Nephron progenitor cell (in vitro differentiated cells): ENCODE results near the gene KDM6B.
A peak's percentile ranks its signal among the peaks of the same experiment; 100 is the strongest.

Experiments used
- DNase-seq: peaks from one replicate; pipeline ENCODE4 v3.0.0; 2021
- H3K27ac Mint-ChIP-seq: 2 replicates; pipeline ENCODE4 v1.8.0; 2021; ENCODE audit warnings: mild to moderate bottlenecking, moderate library complexity, mixed read lengths
- H3K27me3 Mint-ChIP-seq: 2 replicates; pipeline ENCODE4 v1.8.0; 2021; ENCODE audit warnings: mild to moderate bottlenecking, low read depth, mixed read lengths; ENCODE audit not compliant: poor library complexity
- H3K36me3 Mint-ChIP-seq: 2 replicates; pipeline ENCODE4 v1.8.0; 2021; ENCODE audit warnings: low read depth, mixed read lengths
- H3K4me1 Mint-ChIP-seq: 2 replicates; pipeline ENCODE4 v1.8.0; 2021; ENCODE audit warnings: mixed read lengths
- H3K4me3 Mint-ChIP-seq: 2 replicates; pipeline ENCODE4 v1.8.0; 2021; ENCODE audit warnings: mild to moderate bottlenecking, moderate library complexity, mixed read lengths
- H3K9me3 Mint-ChIP-seq: 2 replicates; pipeline ENCODE4 v1.8.0; 2021; ENCODE audit warnings: mild to moderate bottlenecking, moderate library complexity, mixed read lengths
- CTCF ChIP-seq: fragments of 200-600 bp; sonication (generic); IDR thresholded peaks from 2 replicates; pipeline ENCODE4 v1.5.0; 2021; ENCODE audit warnings: antibody characterized with exemption

Gene KDM6B

DNA sequence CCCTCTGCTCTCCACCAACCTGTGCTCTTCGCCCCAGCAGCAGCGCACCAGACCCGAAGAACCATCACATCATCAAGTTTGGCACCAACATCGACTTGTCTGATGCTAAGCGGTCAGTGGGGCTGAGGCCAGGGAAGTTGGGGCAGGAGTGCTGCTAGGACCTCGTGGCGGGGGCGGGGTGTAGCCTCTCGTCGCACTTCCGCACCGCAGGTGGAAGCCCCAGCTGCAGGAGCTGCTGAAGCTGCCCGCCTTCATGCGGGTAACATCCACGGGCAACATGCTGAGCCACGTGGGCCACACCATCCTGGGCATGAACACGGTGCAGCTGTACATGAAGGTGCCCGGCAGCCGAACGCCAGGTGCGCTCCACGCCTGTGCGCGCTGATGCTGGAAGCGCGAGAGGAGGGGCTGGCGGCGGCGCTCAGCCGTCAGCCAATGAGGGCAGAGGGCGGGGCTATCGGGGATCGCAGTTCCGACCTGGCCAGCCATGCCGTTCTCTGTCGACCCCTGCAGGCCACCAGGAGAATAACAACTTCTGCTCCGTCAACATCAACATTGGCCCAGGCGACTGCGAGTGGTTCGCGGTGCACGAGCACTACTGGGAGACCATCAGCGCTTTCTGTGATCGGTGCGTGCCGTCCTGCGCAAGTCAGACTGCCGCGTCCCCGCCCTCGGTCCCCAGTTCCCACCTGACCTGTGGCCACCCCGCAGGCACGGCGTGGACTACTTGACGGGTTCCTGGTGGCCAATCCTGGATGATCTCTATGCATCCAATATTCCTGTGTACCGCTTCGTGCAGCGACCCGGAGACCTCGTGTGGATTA, 17.6 kb downstream of the KDM6B start:
- no peaks in the 10 kb centered on the region for H3K9me3 Mint-ChIP-seq
- peak; percentile 97 for DNase-seq
- peaks cover 21% of the 10 kb centered on the region for H3K4me1 Mint-ChIP-seq
- H3K36me3 Mint-ChIP-seq, result peaks cover 42% of the 10 kb centered on the region
- H3K27me3 Mint-ChIP-seq, result peaks cover 16% of the 10 kb centered on the region
- H3K4me3 Mint-ChIP-seq, result peak overlapping the region; percentile 36
- no peak overlapping the region for H3K27ac Mint-ChIP-seq
- peak; percentile 96 for TF ChIP-seq CTCF

GRCh38 chr17:7852262-7852670, 18.2 kb downstream of the KDM6B start:
- Mint-ChIP-seq H3K27ac (no peak overlapping the region), H3K9me3 (no peaks in the 10 kb centered on the region), H3K36me3 (peaks cover 37% of the 10 kb centered on the region), H3K27me3 (peaks cover 16% of the 10 kb centered on the region), H3K4me3 (no peak overlapping the region), H3K4me1 (peaks cover 17% of the 10 kb centered on the region)
- DNase-seq, result no peak
- TF ChIP-seq CTCF, result no peak

- no peak for DNase-seq
- Mint-ChIP-seq H3K27ac (no peak overlapping the region), H3K4me1 (peaks cover 17% of the 10 kb centered on the region), H3K36me3 (peaks cover 37% of the 10 kb centered on the region), H3K9me3 (no peaks in the 10 kb centered on the region), H3K4me3 (no peak overlapping the region), H3K27me3 (peaks cover 16% of the 10 kb centered on the region)
- no peak for TF ChIP-seq CTCF
Observed at GRCh38 chr17:7852919-7853690, 19.1 kb downstream of the KDM6B start.

DNA sequence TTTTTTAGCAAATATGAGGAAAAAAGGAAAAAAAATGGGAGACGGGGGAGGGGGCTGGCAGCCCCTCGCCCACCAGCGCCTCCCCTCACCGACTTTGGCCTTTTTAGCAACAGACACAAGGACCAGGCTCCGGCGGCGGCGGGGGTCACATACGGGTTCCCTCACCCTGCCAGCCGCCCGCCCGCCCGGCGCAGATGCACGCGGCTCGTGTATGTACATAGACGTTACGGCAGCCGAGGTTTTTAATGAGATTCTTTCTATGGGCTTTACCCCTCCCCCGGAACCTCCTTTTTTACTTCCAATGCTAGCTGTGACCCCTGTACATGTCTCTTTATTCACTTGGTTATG, 19.6 kb downstream of the KDM6B start:
- peak overlapping the region; percentile 77 for H3K4me3 Mint-ChIP-seq
- H3K4me1 Mint-ChIP-seq, result peaks cover 17% of the 10 kb centered on the region
- no peak for TF ChIP-seq CTCF
- peaks cover 16% of the 10 kb centered on the region for H3K27me3 Mint-ChIP-seq
- H3K27ac Mint-ChIP-seq, result no peak overlapping the region
- DNase-seq, result no peak
- H3K9me3 Mint-ChIP-seq, result no peaks in the 10 kb centered on the region
- peaks cover 37% of the 10 kb centered on the region for H3K36me3 Mint-ChIP-seq

- Mint-ChIP-seq H3K9me3 (no peaks in the 10 kb centered on the region), H3K27me3 (peaks cover 16% of the 10 kb centered on the region), H3K4me1 (peaks cover 17% of the 10 kb centered on the region), H3K36me3 (peaks cover 39% of the 10 kb centered on the region), H3K4me3 (peak overlapping the region; percentile 77), H3K27ac (no peak overlapping the region)
- TF ChIP-seq CTCF, result no peak
- DNase-seq, result peak; percentile 42
Observed at GRCh38 chr17:7854078-7854777, 20.2 kb downstream of the KDM6B start.
